HCT116 (cell line): Measurements from ENCODE around the gene MRPS12. TPM values are rescaled to one million over a fixed set of nuclear protein-coding genes. Genes with fewer than 3 reads are reported as not detected.

Experiments
- ATAC-seq: fragments of 200-7000 bp; cut with Tn5 transposase; 2 replicates; pipeline ENCODE4 v1.9.1; 2020; ENCODE audit warnings: mild to moderate bottlenecking, moderate library complexity
- BruUV-seq: library from RNA; stranded (reverse); fragments of 400-500 nt; replicated peaks from 2 replicates; lab custom pipeline; 2021; lab: Mats Ljungman, UMichigan
- CTCF ChIA-PET: fragments of 300-600 bp; sonication (Branson Sonifier 250); formaldehyde crosslinking; loops from one replicate; lab custom pipeline; 2021; ENCODE audit warnings: antibody characterized with exemption; lab: Charles Lee
- POLR2A ChIA-PET: fragments of 300-600, 350-600 bp; sonication (Branson Sonifier 250); formaldehyde crosslinking; loops from one replicate; lab custom pipeline; 2021; ENCODE audit warnings: antibody characterized with exemption; lab: Charles Lee
- RAD21 ChIA-PET, 2 experiments: fragments of 300-600 bp; sonication (Branson Sonifier 250); formaldehyde crosslinking; loops; one replicate each; lab custom pipeline; 2023; ENCODE audit warnings: low total read pairs in 2 of 2; ENCODE audit not compliant: uncharacterized antibody in 2 of 2, unreplicated experiment in 2 of 2, low non-redundant PET in 1 of 2; lab: Charles Lee
- DNase-seq: peaks from one replicate; pipeline ENCODE4 v3.0.0-alpha.2; 2010; ENCODE audit warnings: low read depth, low spot score
- H2AFZ ChIP-seq: fragments of 200-600 bp; shearing (Covaris generic), sonication (generic); 2 replicates; pipeline ENCODE4 v1.6.1; 2017; ENCODE audit warnings: low read depth, mixed run types, mixed read lengths, antibody characterized with exemption, low read length; ENCODE audit not compliant: poor library complexity, severe bottlenecking
- H3K27ac ChIP-seq: 2 replicates; pipeline ENCODE4 v1.5.1; 2012; ENCODE audit warnings: low read depth, low read length
- H3K27me3 ChIP-seq: fragments of 200-600 bp; sonication (generic); 2 replicates; pipeline ENCODE4 v1.6.1; 2016; ENCODE audit warnings: mixed run types, low read length, mixed read lengths; ENCODE audit not compliant: insufficient read depth
- H3K36me3 ChIP-seq, 2 experiments: fragments of 200-500 bp in 1 of 2; fragments of 200-600 bp in 1 of 2; sonication (Bioruptor generic) in 1 of 2; sonication (generic) in 1 of 2; 2 replicates each; pipeline versions ENCODE4 v1.5.1 to v1.6.1; 2014 to 2016; ENCODE audit warnings: low read length in 2 of 2, inconsistent platforms in 1 of 2, mixed read lengths in 1 of 2, mixed run types in 1 of 2; ENCODE audit not compliant: insufficient read depth in 2 of 2, control insufficient read depth in 1 of 2
- H3K4me1 ChIP-seq, 2 experiments: fragments of 200-600 bp in 1 of 2; sonication (generic) in 1 of 2; 2 replicates each; pipeline versions ENCODE4 v1.5.1 to v1.6.1; 2012 to 2017; ENCODE audit warnings: low read length in 2 of 2, inconsistent platforms in 1 of 2, mild to moderate bottlenecking in 1 of 2, mixed read lengths in 1 of 2, mixed run types in 1 of 2, moderate library complexity in 1 of 2; ENCODE audit not compliant: insufficient read depth in 2 of 2, control insufficient read depth in 1 of 2
- H3K4me2 ChIP-seq: fragments of 200-600 bp; sonication (generic); 2 replicates; pipeline ENCODE4 v1.6.1; 2017; ENCODE audit warnings: mixed run types, low read length, mixed read lengths
- H3K4me3 ChIP-seq, 2 experiments: fragments of 200-600 bp in 1 of 2; sonication (generic) in 1 of 2; replicated peaks in 1 of 2; 2 replicates each; pipeline ENCODE4 v1.5.1; 2011 to 2016; ENCODE audit warnings: low read length in 2 of 2, control low read depth in 1 of 2, low read depth in 1 of 2, mild to moderate bottlenecking in 1 of 2, mixed read lengths in 1 of 2, mixed run types in 1 of 2
- H3K79me2 ChIP-seq: fragments of 200-600 bp; sonication (generic); 2 replicates; pipeline ENCODE4 v1.6.1; 2017; ENCODE audit warnings: mild to moderate bottlenecking, mixed run types, low read length, moderate library complexity, mixed read lengths; ENCODE audit not compliant: insufficient read depth
- H3K9ac ChIP-seq: fragments of 200-600 bp; sonication (generic); 2 replicates; pipeline ENCODE4 v1.6.1; 2016; ENCODE audit warnings: low read length, mixed read lengths
- H3K9me2 ChIP-seq: fragments of 200-600 bp; sonication (generic), shearing (Covaris generic); 2 replicates; pipeline ENCODE4 v1.6.1; 2017; ENCODE audit warnings: mixed run types, mild to moderate bottlenecking, moderate library complexity; ENCODE audit not compliant: insufficient read depth
- H3K9me3 ChIP-seq, 2 experiments: fragments of 200-500 bp in 1 of 2; fragments of 200-600 bp in 1 of 2; sonication (Bioruptor generic) in 1 of 2; sonication (generic) in 1 of 2; 2 replicates each; pipeline ENCODE4 v1.6.1; 2014 to 2017; ENCODE audit warnings: low read length in 2 of 2, mixed read lengths in 2 of 2, inconsistent platforms in 1 of 2, low read depth in 1 of 2, mild to moderate bottlenecking in 1 of 2, mixed run types in 1 of 2, moderate library complexity in 1 of 2; ENCODE audit not compliant: control insufficient read depth in 1 of 2, insufficient read depth in 1 of 2
- H4K20me1 ChIP-seq: fragments of 200-600 bp; sonication (generic), shearing (Covaris generic); 2 replicates; pipeline ENCODE4 v1.6.1; 2017; ENCODE audit warnings: mixed run types, mild to moderate bottlenecking, moderate library complexity; ENCODE audit not compliant: insufficient read depth
- EGR1 ChIP-seq: IDR thresholded peaks from 2 replicates; pipeline ENCODE4 v1.6.1; 2012; ENCODE audit warnings: low read depth
- EZH2 ChIP-seq: fragments of 200-600 bp; sonication (generic); IDR thresholded peaks from 2 replicates; pipeline ENCODE4 v1.6.1; 2017; ENCODE audit warnings: antibody characterized with exemption, mixed run types
- EZH2phosphoT487 ChIP-seq: fragments of 200-600 bp; IDR thresholded peaks from 2 replicates; pipeline ENCODE4 v1.6.1; 2018; ENCODE audit warnings: antibody characterized with exemption, borderline replicate concordance
- FOSL1 ChIP-seq: IDR thresholded peaks from 2 replicates; pipeline ENCODE4 v1.6.1; 2012; ENCODE audit warnings: low read depth
- RAD21 ChIP-seq: IDR thresholded peaks from 2 replicates; pipeline ENCODE4 v1.6.1; 2012; ENCODE audit warnings: low read depth, mild to moderate bottlenecking
- SP1 ChIP-seq: IDR thresholded peaks from 2 replicates; pipeline ENCODE4 v1.6.1; 2012; ENCODE audit warnings: low read depth
- ZFX ChIP-seq: fragments of 450-650 bp; IDR thresholded peaks from 2 replicates; pipeline ENCODE4 v1.6.1; 2017
- intact Hi-C: fragments of 100-400 bp; cut with micrococcal nuclease; formaldehyde crosslinking; loops from 2 replicates; pipeline ENCODE4 v1.10.0; 2022
- total RNA-seq: library from RNA; stranded (reverse); gene quantifications from one replicate; pipeline ENCODE4 v1.2.1, GENCODE V29; 2021; ENCODE audit not compliant: unreplicated experiment
- TF ChIP-seq, protein P1 (sequence below): IDR thresholded peaks from 2 replicates; pipeline ENCODE4 v1.6.1; 2011; ENCODE audit warnings: mild to moderate bottlenecking, low read length, moderate library complexity; ENCODE audit not compliant: insufficient replicate concordance; ENCODE audit errors: extremely low read depth

MRPS12 gene
- total RNA-seq, 1 experiment from 2014 or later = 97.7 TPM

DNA sequence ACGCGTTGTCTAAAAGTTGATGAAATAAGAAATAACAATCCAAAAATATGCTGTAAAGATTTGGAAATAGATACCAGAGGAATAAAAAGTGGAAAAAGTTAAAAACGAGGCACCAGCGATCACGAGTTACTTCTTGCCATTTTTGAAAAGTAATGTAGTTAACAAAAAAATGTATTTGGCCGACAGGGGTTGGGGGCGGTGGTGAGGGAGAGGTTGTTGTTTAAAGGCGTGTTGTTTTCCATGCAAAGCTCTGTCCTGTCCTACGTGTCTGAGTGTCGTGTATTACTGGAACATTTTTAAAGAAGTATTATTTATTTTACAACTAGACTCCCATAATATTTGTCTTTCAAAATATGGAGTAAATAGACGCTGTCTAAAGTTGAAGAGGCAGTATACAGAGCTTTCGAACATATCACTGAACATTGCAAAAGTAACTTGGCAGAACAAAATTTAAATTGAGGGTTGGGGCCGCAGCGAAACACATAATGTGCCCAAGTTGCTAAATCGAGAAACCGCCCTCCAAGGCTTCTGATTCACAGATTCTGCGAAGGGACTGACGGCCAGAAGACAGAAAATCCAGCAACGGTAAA lies 44.0 kb downstream of the MRPS12 start:
- intact Hi-C loops = no loop called here
- TF ChIP-seq SP1 (no peak), EGR1 (0 out of 2 replicates have a peak, but pooled peaks have one; percentile 12), RAD21 (no peak), FOSL1 (no peak), EZH2 (no peak), EZH2phosphoT487 (no peak), ZFX (no peak)
- TF ChIP-seq, protein P1, sequence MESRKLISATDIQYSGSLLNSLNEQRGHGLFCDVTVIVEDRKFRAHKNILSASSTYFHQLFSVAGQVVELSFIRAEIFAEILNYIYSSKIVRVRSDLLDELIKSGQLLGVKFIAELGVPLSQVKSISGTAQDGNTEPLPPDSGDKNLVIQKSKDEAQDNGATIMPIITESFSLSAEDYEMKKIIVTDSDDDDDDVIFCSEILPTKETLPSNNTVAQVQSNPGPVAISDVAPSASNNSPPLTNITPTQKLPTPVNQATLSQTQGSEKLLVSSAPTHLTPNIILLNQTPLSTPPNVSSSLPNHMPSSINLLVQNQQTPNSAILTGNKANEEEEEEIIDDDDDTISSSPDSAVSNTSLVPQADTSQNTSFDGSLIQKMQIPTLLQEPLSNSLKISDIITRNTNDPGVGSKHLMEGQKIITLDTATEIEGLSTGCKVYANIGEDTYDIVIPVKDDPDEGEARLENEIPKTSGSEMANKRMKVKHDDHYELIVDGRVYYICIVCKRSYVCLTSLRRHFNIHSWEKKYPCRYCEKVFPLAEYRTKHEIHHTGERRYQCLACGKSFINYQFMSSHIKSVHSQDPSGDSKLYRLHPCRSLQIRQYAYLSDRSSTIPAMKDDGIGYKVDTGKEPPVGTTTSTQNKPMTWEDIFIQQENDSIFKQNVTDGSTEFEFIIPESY = no peak
- Histone ChIP-seq H4K20me1 (no peaks in the 10 kb centered on the region), H3K4me1 (peaks cover 8 to 21% of the 10 kb centered on the region in 2 experiments; a peak in 3 of 4 replicates), H3K4me2 (peak overlapping the region; percentile 75), H3K4me3 (peak overlapping the region; percentile 57 to 61), H3K9me3 (no peaks in the 10 kb centered on the region), H3K9ac (peak overlapping the region; percentile 68), H3K27ac (peak overlapping the region; percentile 61), H3K36me3 (no peaks in the 10 kb centered on the region), H3K27me3 (no peaks in the 10 kb centered on the region), H2AFZ (no peak overlapping the region), H3K9me2 (no peaks in the 10 kb centered on the region), H3K79me2 (peaks cover 16% of the 10 kb centered on the region)
- POLR2A ChIA-PET = interaction anchor here (1.1 kb wide), 1 partner anchor 152 kb away, joined by 5 read pairs; no protein-coding TSS in a partner anchor
- CTCF ChIA-PET = no interaction called here
- ATAC-seq (no peak), DNase-seq (no peak)
- no TSS peak for BruUV-seq
- RAD21 ChIA-PET = interaction anchor here in 1 of 2 experiments (0.7 kb wide), 1 partner anchor 101 kb away, joined by 3 read pairs; no protein-coding TSS in a partner anchor
